Naive thymus-derived CD8-positive, alpha-beta T cell (primary cell): ENCODE results near the gene MLST8. TPM values are rescaled to one million over a fixed set of nuclear protein-coding genes. Genes with fewer than 3 reads are reported as not detected.

Source experiments
- ATAC-seq, 2 donors: fragments of 150-1000 bp; cut with Tn5 transposase in 1 of 2; sonication (Bioruptor Pico), chemical (Tn5 transposase) in 1 of 2; 1 replicate in 1 of 2; 2 replicates in 1 of 2; pipeline ENCODE4 v1.10.0; 2021; ENCODE audit warnings: mild to moderate bottlenecking in 2 of 2, moderate library complexity in 2 of 2
- POLR2A ChIA-PET: fragments of 350-600 bp; sonication (Branson Sonifier 250); formaldehyde crosslinking; loops from one replicate; lab custom pipeline; 2021; ENCODE audit warnings: antibody characterized with exemption; lab: Charles Lee
- DNase-seq, 10 donors: peaks; one replicate each; pipeline versions ENCODE4 v3.0.0 to v3.0.0-alpha.2; 2020 to 2022
- H3K27ac Mint-ChIP-seq, 10 donors: one replicate each; pipeline ENCODE4 v1.8.0; 2020 to 2022; ENCODE audit warnings: mild to moderate bottlenecking in 10 of 10, mixed read lengths in 10 of 10, moderate library complexity in 4 of 10, inconsistent platforms in 1 of 10
- H3K27me3 Mint-ChIP-seq, 5 donors: one replicate each; pipeline ENCODE4 v1.8.0; 2021 to 2022; ENCODE audit warnings: mixed read lengths in 5 of 5
- H3K36me3 Mint-ChIP-seq, 3 donors: one replicate each; pipeline ENCODE4 v1.8.0; 2020 to 2022; ENCODE audit warnings: mixed read lengths in 3 of 3, mild to moderate bottlenecking in 2 of 3, inconsistent platforms in 1 of 3
- H3K4me1 Mint-ChIP-seq, 4 donors: one replicate each; pipeline ENCODE4 v1.8.0; 2021 to 2022; ENCODE audit warnings: mixed read lengths in 4 of 4
- H3K4me3 Mint-ChIP-seq, 10 donors: one replicate each; pipeline ENCODE4 v1.8.0; 2020 to 2022; ENCODE audit warnings: mild to moderate bottlenecking in 10 of 10, mixed read lengths in 10 of 10, moderate library complexity in 6 of 10, inconsistent platforms in 1 of 10
- H3K9me3 Mint-ChIP-seq, 9 donors: one replicate each; pipeline ENCODE4 v1.8.0; 2020 to 2022; ENCODE audit warnings: mixed read lengths in 9 of 9, mild to moderate bottlenecking in 3 of 9, inconsistent platforms in 1 of 9, moderate library complexity in 1 of 9
- polyA plus RNA-seq, 3 donors: library from polyadenylated mRNA; unstranded; fragments of 300-500 nt; fragmentation: Illumina TruSeq; gene quantifications; one replicate each; pipeline ENCODE4 v1.2.3, GENCODE V29; 2021
- total RNA-seq, 8 experiments: library from RNA in 2 of 8; stranded (reverse) in 2 of 8; gene quantifications; one replicate each; pipeline ENCODE4 v1.2.3 and lab custom pipeline; 2021 to 2026

The MLST8 gene
- total and polyA plus RNA-seq, 5 experiments from 2014 or later, result 29.9 to 53.2 (median 40.4) TPM

GRCh38 chr16:2163211-2163881 is 41.9 kb upstream of the MLST8 start:
- Mint-ChIP-seq H3K9me3 (no peaks in the 10 kb centered on the region), H3K4me1 (peaks cover 3 to 12% (median 8%) of the 10 kb centered on the region in 4 donors), H3K27me3 (no peaks in the 10 kb centered on the region), H3K27ac (peak overlapping the region in 2 of 10 donors; percentile 49 to 69), H3K4me3 (no peak overlapping the region), H3K36me3 (peaks cover 0 to 7% (median 0%) of the 10 kb centered on the region in 3 donors)
- POLR2A ChIA-PET, result no interaction called here
- ATAC-seq (no peak), DNase-seq (no peak)

- peak overlapping the region in 4 of 10 donors; percentile 51 to 78 (median 66) for H3K27ac Mint-ChIP-seq
- H3K4me3 Mint-ChIP-seq, result no peak overlapping the region
- peaks cover 0 to 7% (median 0%) of the 10 kb centered on the region in 3 donors for H3K36me3 Mint-ChIP-seq
- H3K9me3 Mint-ChIP-seq, result no peaks in the 10 kb centered on the region
- peaks cover 0 to 5% (median 1%) of the 10 kb centered on the region in 4 donors for H3K4me1 Mint-ChIP-seq
- ATAC-seq, result no peak
- DNase-seq, result no peak
- no peaks in the 10 kb centered on the region for H3K27me3 Mint-ChIP-seq
- POLR2A ChIA-PET, result no interaction called here
These were observed 39.4 kb upstream of the MLST8 start for GRCh38 chr16:2165861-2166260.

GRCh38 chr16:2166263-2167067 is 38.8 kb upstream of the MLST8 start:
- POLR2A ChIA-PET, result no interaction called here
- no peak for ATAC-seq
- H3K27me3 Mint-ChIP-seq, result no peaks in the 10 kb centered on the region
- peaks cover 0 to 7% (median 0%) of the 10 kb centered on the region in 3 donors for H3K36me3 Mint-ChIP-seq
- DNase-seq, result no peak
- no peaks in the 10 kb centered on the region for H3K9me3 Mint-ChIP-seq
- H3K4me1 Mint-ChIP-seq, result peaks cover 0 to 5% (median 1%) of the 10 kb centered on the region in 4 donors
- peak overlapping the region in 3 of 10 donors; percentile 51 to 71 (median 62) for H3K27ac Mint-ChIP-seq
- no peak overlapping the region for H3K4me3 Mint-ChIP-seq

- peaks cover 0 to 2% (median 0%) of the 10 kb centered on the region in 4 donors for H3K4me1 Mint-ChIP-seq
- POLR2A ChIA-PET, result interaction anchor here (1.1 to 1.8 kb wide), 2 partner anchors 11 to 48 kb away, joined by 3 to 6 read pairs; partner anchors contain the start of gene TRAF7
These were observed 38.1 kb upstream of the MLST8 start for GRCh38 chr16:2167068-2167638.

GRCh38 chr16:2170080-2170479 is 35.2 kb upstream of the MLST8 start:
- no peak overlapping the region for H3K27ac Mint-ChIP-seq
- no peaks in the 10 kb centered on the region for H3K4me1 Mint-ChIP-seq
- ATAC-seq, result no peak
- POLR2A ChIA-PET, result no interaction called here
- DNase-seq, result no peak
- peaks cover 0 to 18% (median 0%) of the 10 kb centered on the region in 3 donors for H3K36me3 Mint-ChIP-seq
- H3K4me3 Mint-ChIP-seq, result no peak overlapping the region
- H3K27me3 Mint-ChIP-seq, result no peaks in the 10 kb centered on the region
- H3K9me3 Mint-ChIP-seq, result no peaks in the 10 kb centered on the region

More at GRCh38 chr16:2167068-2167638, 38.1 kb upstream of the MLST8 start:
- Mint-ChIP-seq H3K36me3 (peaks cover 0 to 7% (median 0%) of the 10 kb centered on the region in 3 donors), H3K27ac (peak overlapping the region in 1 of 10 donors; percentile 61), H3K4me3 (no peak overlapping the region), H3K27me3 (no peaks in the 10 kb centered on the region), H3K9me3 (no peaks in the 10 kb centered on the region)
- ATAC-seq (no peak), DNase-seq (no peak)

GRCh38 chr16:2170587-2171435 is 34.4 kb upstream of the MLST8 start:
- H3K27ac Mint-ChIP-seq, result no peak overlapping the region
- ATAC-seq, result no peak
- H3K36me3 Mint-ChIP-seq, result peaks cover 0 to 21% (median under 1%) of the 10 kb centered on the region in 3 donors
- H3K27me3 Mint-ChIP-seq, result no peaks in the 10 kb centered on the region
- POLR2A ChIA-PET, result no interaction called here
- H3K4me1 Mint-ChIP-seq, result no peaks in the 10 kb centered on the region
- no peak overlapping the region for H3K4me3 Mint-ChIP-seq
- DNase-seq, result no peak
- no peaks in the 10 kb centered on the region for H3K9me3 Mint-ChIP-seq

GRCh38 chr16:2171601-2172178 is 33.6 kb upstream of the MLST8 start:
- ATAC-seq, result no peak
- H3K27me3 Mint-ChIP-seq, result no peaks in the 10 kb centered on the region
- no peak overlapping the region for H3K4me3 Mint-ChIP-seq
- POLR2A ChIA-PET, result no interaction called here
- peaks cover 0 to 22% (median 1%) of the 10 kb centered on the region in 3 donors for H3K36me3 Mint-ChIP-seq
- no peaks in the 10 kb centered on the region for H3K9me3 Mint-ChIP-seq
- no peaks in the 10 kb centered on the region for H3K4me1 Mint-ChIP-seq
- no peak overlapping the region for H3K27ac Mint-ChIP-seq
- DNase-seq, result no peak

GRCh38 chr16:2172688-2173335 is 32.4 kb upstream of the MLST8 start:
- no peaks in the 10 kb centered on the region for H3K27me3 Mint-ChIP-seq
- no peak for ATAC-seq
- peaks cover 0 to 22% (median 1%) of the 10 kb centered on the region in 3 donors for H3K36me3 Mint-ChIP-seq
- H3K27ac Mint-ChIP-seq, result peak overlapping the region in 1 of 10 donors; percentile 59
- POLR2A ChIA-PET, result no interaction called here
- no peaks in the 10 kb centered on the region for H3K9me3 Mint-ChIP-seq
- no peaks in the 10 kb centered on the region for H3K4me1 Mint-ChIP-seq
- DNase-seq, result no peak
- H3K4me3 Mint-ChIP-seq, result no peak overlapping the region

- peaks cover 0 to 18% (median 1%) of the 10 kb centered on the region in 3 donors for H3K36me3 Mint-ChIP-seq
- POLR2A ChIA-PET, result no interaction called here
- no peak overlapping the region for H3K27ac Mint-ChIP-seq
- no peak overlapping the region for H3K4me3 Mint-ChIP-seq
- no peaks in the 10 kb centered on the region for H3K9me3 Mint-ChIP-seq
- H3K4me1 Mint-ChIP-seq, result no peaks in the 10 kb centered on the region
- H3K27me3 Mint-ChIP-seq, result no peaks in the 10 kb centered on the region
- no peak for ATAC-seq
- no peak for DNase-seq
These were observed 31.9 kb upstream of the MLST8 start for GRCh38 chr16:2173366-2173765.

- ATAC-seq (no peak), DNase-seq (no peak)
- H3K27me3 Mint-ChIP-seq, result no peaks in the 10 kb centered on the region
- H3K4me1 Mint-ChIP-seq, result no peaks in the 10 kb centered on the region
- peaks cover 0 to 18% (median 1%) of the 10 kb centered on the region in 3 donors for H3K36me3 Mint-ChIP-seq
- H3K9me3 Mint-ChIP-seq, result no peaks in the 10 kb centered on the region
- no peak overlapping the region for H3K27ac Mint-ChIP-seq
- H3K4me3 Mint-ChIP-seq, result no peak overlapping the region
- POLR2A ChIA-PET, result interaction anchor here (1.2 kb wide), 1 partner anchor 19 kb away, joined by 3 read pairs; the partner anchor contains the start of gene TRAF7
These were observed 31.3 kb upstream of the MLST8 start for GRCh38 chr16:2173916-2174315.

- no peak overlapping the region for H3K27ac Mint-ChIP-seq
- H3K36me3 Mint-ChIP-seq, result peaks cover 0 to 18% (median 1%) of the 10 kb centered on the region in 3 donors
- POLR2A ChIA-PET, result interaction anchor here (1.2 kb wide), 1 partner anchor 19 kb away, joined by 3 read pairs; the partner anchor contains the start of gene TRAF7
- no peaks in the 10 kb centered on the region for H3K9me3 Mint-ChIP-seq
- DNase-seq (no peak), ATAC-seq (no peak)
- H3K4me3 Mint-ChIP-seq, result no peak overlapping the region
- no peaks in the 10 kb centered on the region for H3K27me3 Mint-ChIP-seq
- no peaks in the 10 kb centered on the region for H3K4me1 Mint-ChIP-seq
These were observed 30.7 kb upstream of the MLST8 start for GRCh38 chr16:2174396-2175131.
